HEK293T (cell line): ENCODE data around the gene TRMU.

Experiments
- ARNT ChIP-seq: fragments of 450-650 bp; IDR thresholded peaks from 2 replicates; pipeline ENCODE4 v1.6.1; 2017; ENCODE audit warnings: mild to moderate bottlenecking
- BHLHE40 ChIP-seq: fragments of 450-650 bp; IDR thresholded peaks from 2 replicates; pipeline ENCODE4 v1.6.1; 2016; ENCODE audit warnings: mild to moderate bottlenecking, moderate library complexity, borderline replicate concordance
- ELF4 ChIP-seq: fragments of 450-650 bp; IDR thresholded peaks from 2 replicates; pipeline ENCODE4 v1.6.1; 2017; ENCODE audit warnings: antibody characterized with exemption
- FOXM1 ChIP-seq: fragments of 450-650 bp; IDR thresholded peaks from 2 replicates; pipeline ENCODE4 v1.6.1; 2017; ENCODE audit warnings: mild to moderate bottlenecking, borderline replicate concordance
- PKNOX1 ChIP-seq: fragments of 450-650 bp; IDR thresholded peaks from 2 replicates; pipeline ENCODE4 v1.6.1; 2016
- SP1 ChIP-seq: fragments of 450-650 bp; IDR thresholded peaks from 2 replicates; pipeline ENCODE4 v1.6.1; 2017
- SUZ12 ChIP-seq: fragments of 450-650 bp; IDR thresholded peaks from 2 replicates; pipeline ENCODE4 v1.6.1; 2016; ENCODE audit warnings: mild to moderate bottlenecking
- ZNF384 ChIP-seq: fragments of 450-650 bp; IDR thresholded peaks from 2 replicates; pipeline ENCODE4 v1.6.1; 2016

GRCh38 chr22:46381142-46381541 is 45.6 kb downstream of the TRMU start:
- no peak for TF ChIP-seq BHLHE40
- no peak for TF ChIP-seq ARNT
- TF ChIP-seq SUZ12: no peak
- TF ChIP-seq SP1: no peak
- no peak for TF ChIP-seq ELF4
- TF ChIP-seq FOXM1: no peak
- no peak for TF ChIP-seq PKNOX1
- no peak for TF ChIP-seq ZNF384
